ENCODE results near the gene CBLN1.
"Not testable (repeated sequence)": the region's sequence is repeated elsewhere in the genome, so short reads cannot be mapped to it uniquely, and the experiment has no call there.

Gene CBLN1

GRCh38 chr16:49277386-49277742 lies 4.3 kb downstream of the CBLN1 start:
- no peak for DNase-seq

GRCh38 chr16:49276646-49277385 lies 4.8 kb downstream of the CBLN1 start:
- DNase-seq = no peak

GRCh38 chr16:49275870-49276269 lies 5.8 kb downstream of the CBLN1 start:
- DNase-seq = no peak

DNA sequence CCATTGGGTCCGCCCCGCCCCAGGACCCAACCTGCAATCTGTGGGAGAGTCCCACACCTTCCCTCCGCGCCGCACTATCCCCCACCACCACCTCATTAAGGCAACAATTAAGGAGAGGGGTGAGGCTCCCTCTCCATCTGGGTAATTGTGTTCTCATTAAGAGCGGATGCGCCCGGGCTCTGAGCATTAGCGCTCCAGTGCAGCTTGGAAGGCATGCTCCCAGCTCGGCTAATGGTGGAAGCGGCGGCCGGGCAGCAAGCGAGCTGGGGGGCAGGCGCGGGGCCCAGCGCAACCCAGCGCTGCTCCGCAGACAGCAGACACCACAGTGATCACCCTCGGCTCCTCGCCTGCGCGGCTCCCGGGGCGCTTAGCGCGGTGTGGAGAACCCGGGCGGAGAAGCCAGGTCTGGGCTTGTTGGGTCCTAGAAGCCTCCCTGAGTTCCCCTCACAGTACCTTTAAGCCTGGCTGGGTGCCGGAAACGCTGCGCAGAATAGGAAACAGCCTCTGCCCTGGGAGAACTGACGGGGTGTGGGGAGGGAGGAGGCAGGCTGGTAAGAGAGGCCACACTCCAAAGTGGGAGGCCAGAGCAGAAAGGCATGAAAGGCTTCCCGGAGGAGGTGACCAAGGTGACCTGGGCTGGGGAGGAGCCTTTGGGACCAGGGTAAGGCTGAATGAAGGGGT lies 6.4 kb downstream of the CBLN1 start:
- DNase-seq = no peak

DNA sequence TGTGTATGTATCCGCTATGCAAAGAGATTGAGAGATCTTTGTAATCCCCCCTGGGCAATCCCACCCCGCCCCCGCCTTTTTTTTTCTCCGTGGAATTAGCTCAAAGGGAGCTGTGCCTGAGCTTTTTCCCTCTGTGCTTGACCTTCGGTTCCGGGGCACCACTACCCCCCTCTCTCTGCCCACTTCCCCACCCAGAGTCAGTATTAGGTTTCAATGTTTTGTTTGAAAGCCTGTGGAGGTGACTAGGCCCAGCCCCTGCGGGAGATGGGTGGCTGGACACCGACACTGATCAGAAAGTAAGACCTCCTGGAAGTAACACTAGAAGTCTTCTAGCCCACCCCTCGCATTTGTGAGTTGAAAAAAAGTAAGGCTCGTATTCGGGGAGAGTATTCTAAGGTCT lies 7.0 kb downstream of the CBLN1 start:
- no peak for DNase-seq

DNA sequence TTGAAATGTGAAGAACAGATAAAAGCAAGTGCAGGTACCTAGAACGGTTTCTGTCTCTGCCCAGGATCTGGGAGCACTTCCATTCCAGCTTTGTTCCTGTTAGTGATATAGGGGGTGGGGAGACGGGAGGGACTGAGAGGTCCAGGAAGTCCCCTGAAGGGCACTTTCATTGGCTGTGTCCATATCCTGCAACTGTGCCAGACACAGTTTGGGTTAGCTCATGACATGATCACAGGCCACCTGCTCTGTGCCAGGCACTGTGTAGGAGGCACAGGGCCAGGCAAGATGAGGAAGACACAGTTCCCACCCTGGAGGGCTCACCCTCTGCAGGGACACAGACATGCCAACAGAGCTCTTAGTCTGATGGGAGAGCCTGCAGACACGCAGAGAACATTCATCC lies 7.9 kb downstream of the CBLN1 start:
- no peak for DNase-seq

DNA sequence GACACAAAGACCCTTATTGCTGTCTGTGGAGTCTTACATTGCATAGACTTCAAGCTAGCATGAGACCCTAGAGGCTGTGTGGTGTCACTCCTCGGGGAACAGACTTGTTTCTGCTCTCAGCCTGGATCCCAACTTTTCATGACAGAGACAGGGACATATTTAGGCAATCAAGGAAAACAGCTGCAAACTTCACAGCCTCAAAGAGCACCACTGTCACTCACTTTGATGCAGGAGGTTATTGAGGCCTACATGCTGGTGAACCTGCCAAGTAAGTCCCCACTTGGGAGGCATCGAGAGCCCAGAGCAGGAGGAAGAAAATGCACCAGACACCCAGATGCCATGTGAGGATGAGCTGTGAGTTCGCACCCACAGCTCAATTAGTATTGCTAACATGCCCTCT lies 10.3 kb downstream of the CBLN1 start:
- no peak for DNase-seq

- DNase-seq = no peak
Observed at GRCh38 chr16:49269201-49269600, 12.4 kb downstream of the CBLN1 start.

DNA sequence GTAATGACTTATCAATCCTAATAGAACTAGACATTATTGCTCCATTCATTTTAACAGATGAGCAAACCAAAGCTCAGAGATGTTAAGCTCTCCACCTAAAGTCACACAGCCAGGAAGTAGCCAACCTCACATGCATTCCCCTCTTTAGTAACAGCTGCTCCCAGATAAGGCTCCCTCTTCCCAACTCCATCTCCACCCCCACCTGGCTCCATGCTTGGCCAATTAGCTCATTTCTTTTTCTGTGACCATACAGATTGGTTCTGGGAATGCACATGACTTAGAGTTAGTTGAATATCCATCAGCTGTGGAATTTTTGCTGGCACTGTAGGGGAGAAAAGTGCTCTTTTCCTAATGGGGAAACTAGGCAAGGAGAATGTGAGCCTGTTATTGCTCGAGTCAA lies 13.0 kb downstream of the CBLN1 start:
- DNase-seq = no peak

DNA sequence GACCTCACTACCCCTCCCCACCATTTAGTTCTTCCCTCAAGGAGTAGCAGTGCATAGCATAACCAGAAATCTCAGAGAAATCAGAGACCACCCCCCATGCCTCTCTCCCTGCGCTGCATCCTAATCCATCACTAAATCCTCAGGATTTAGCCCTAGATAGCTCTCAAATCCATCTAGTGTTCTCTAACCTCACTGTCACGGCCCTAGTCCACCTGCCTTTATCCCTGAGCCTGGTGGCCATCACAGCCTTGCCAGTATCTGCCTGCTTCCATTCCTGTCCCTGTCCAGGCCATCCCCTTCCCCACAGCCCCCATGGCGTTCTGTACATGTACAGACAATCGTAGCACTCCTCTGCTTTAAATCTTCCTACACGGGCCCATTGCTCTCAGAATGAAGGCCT lies 19.1 kb downstream of the CBLN1 start:
- DNase-seq = no peak

DNA sequence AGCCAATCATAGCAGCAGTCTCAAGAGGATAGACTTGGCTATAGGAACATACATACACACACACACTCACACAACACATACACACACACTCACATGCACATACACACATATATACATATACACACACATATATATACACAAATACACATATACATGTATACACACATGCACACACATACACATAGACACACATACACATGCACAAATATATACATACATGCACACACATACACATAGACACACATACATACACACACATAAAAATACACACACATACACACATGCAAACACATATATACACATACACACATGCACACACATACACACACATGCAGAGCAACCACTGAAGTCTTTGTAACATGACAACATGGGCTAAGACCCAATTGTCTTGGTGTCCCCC lies 19.7 kb downstream of the CBLN1 start:
- DNase-seq = no peak

GRCh38 chr16:49260956-49261530 lies 20.6 kb downstream of the CBLN1 start:
- no peak for DNase-seq

- no peak for DNase-seq
Observed at GRCh38 chr16:49260253-49260652, 21.4 kb downstream of the CBLN1 start.

GRCh38 chr16:49259330-49259729 lies 22.3 kb downstream of the CBLN1 start:
- no peak for DNase-seq

DNA sequence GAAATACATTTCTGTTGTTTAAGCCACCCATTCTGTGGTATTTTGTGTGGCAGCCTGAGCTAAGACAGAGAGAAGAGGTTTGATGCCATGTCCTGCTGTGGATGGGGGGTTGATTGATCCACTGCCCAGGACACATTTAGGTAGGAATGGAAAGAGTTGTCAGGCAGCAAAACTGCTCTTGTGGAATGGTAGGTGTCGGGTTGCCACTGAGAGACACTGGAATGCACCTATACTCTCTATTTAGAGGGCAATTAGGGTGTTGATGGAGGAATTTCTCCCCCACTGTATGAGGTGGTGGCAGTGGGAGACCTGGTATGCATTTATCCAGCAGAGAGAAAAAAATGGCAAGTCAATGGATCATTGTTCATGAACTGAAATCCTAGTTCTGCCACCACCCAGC lies 30.9 kb downstream of the CBLN1 start:
- no peak for DNase-seq

- no peak for DNase-seq
Observed at GRCh38 chr16:49248227-49248626, 33.4 kb downstream of the CBLN1 start.

DNA sequence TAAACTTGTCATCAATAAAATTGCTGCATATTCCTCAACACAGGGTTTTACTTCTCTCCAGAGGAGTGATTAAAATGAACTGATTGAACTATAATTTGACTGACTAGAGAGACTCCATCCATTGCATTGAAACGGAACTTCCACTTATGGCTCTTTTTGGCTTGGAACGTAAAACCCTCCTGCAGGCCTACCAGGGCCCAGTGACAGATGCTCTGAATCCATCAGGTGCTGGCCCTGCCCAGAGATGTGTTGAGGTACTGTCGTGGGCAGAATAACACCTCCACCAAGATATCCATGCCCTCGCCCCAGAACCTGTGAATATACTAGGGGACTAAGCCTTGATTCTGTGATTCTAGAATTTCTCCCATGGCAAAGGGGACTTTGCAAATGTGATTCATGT lies 45.4 kb downstream of the CBLN1 start:
- DNase-seq = no peak

GRCh38 chr16:49228335-49228734 lies 53.3 kb downstream of the CBLN1 start:
- not testable (repeated sequence) for DNase-seq

All from SIG-M5 (cell line).